Thymus (tissue), 11 donors: ENCODE results near the gene TMEM120B. TPM values are rescaled to one million over a fixed set of nuclear protein-coding genes. Genes with fewer than 3 reads are reported as not detected.

Experiments used
- DNase-seq, 9 donors: peaks; one replicate each; pipeline ENCODE4 v3.0.0-alpha.2; 2013; ENCODE audit warnings: low spot score in 9 of 9, low read depth in 6 of 9, missing footprints in 1 of 9
- H3K27ac ChIP-seq, 2 donors: one replicate each; pipeline ENCODE4 v1.5.1; 2013; ENCODE audit warnings: control low read depth in 1 of 2, low read depth in 1 of 2, low read length in 1 of 2, mild to moderate bottlenecking in 1 of 2, moderate library complexity in 1 of 2
- H3K27me3 ChIP-seq, 2 donors: one replicate each; pipeline ENCODE4 v1.5.1; 2013; ENCODE audit warnings: low read length in 1 of 2; ENCODE audit not compliant: control insufficient read depth in 2 of 2, insufficient read depth in 1 of 2
- H3K36me3 ChIP-seq, 2 donors: one replicate each; pipeline ENCODE4 v1.5.1; 2013; ENCODE audit warnings: low read length in 1 of 2, mild to moderate bottlenecking in 1 of 2, moderate library complexity in 1 of 2; ENCODE audit not compliant: control insufficient read depth in 2 of 2, insufficient read depth in 2 of 2
- H3K4me1 ChIP-seq, 2 donors: one replicate each; pipeline ENCODE4 v1.5.1; 2013; ENCODE audit warnings: low read length in 2 of 2; ENCODE audit not compliant: control insufficient read depth in 2 of 2, insufficient read depth in 2 of 2
- H3K4me3 ChIP-seq, 2 donors: one replicate each; pipeline ENCODE4 v1.5.1; 2013; ENCODE audit warnings: low read length in 2 of 2, control low read depth in 1 of 2, mild to moderate bottlenecking in 1 of 2
- H3K9me3 ChIP-seq, 2 donors: one replicate each; pipeline ENCODE4 v1.5.1; 2013; ENCODE audit warnings: low read length in 1 of 2, mild to moderate bottlenecking in 1 of 2; ENCODE audit not compliant: control insufficient read depth in 2 of 2, insufficient read depth in 1 of 2
- WGBS: extraction: QIAGEN DNeasy Blood & Tissue Kit; methylation state at CpG from one replicate; pipeline ENCODE4 v1.1.7; 2013; 5-methylcytosine and 5-hydroxymethylcytosine counted together
- polyA plus RNA-seq: library from polyadenylated mRNA; stranded (reverse); fragments of 200-250 nt; gene quantifications from one replicate; pipeline ENCODE4 v1.2.3, GENCODE V29; 2013
- total RNA-seq: library from RNA; stranded (reverse); fragments of 120-200 nt; gene quantifications from one replicate; pipeline ENCODE4 v1.2.4, GENCODE V29; 2013
- donor health status: healthy.

TMEM120B gene
- total and polyA plus RNA-seq, 2 donors = 2.4 to 7.7 TPM

DNA sequence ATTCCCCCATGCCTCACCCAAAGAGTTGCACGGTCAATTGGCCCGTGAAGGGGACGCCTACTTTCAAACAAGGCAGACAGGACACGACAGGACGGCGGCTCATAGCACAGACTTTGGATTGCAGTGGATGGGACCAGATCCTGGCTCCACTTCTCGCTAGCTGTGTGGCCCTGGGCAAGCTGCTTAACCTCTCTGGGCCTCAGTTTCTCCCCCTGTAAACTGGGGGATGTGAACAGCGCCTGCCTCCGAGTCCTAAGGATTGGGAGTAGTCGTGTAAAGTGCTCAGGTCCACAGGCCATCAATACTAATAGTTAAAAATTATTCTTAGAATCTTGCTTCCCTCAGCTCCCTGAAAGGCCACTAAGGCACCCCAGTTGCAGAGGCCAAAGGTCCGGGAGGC, 67.9 kb downstream of the TMEM120B start:
- 86% methylated on average over 11 of the region's 11 CpGs for WGBS
- H3K27me3 ChIP-seq = no peaks in the 10 kb centered on the region
- peaks cover 26 to 48% of the 10 kb centered on the region in 2 donors for H3K36me3 ChIP-seq
- DNase-seq = no peak
- H3K9me3 ChIP-seq = peaks cover 0 to 12% of the 10 kb centered on the region in 2 donors
- no peak overlapping the region for H3K4me3 ChIP-seq
- peaks cover 20 to 66% of the 10 kb centered on the region in 2 donors for H3K4me1 ChIP-seq
- H3K27ac ChIP-seq = no peak overlapping the region

DNA sequence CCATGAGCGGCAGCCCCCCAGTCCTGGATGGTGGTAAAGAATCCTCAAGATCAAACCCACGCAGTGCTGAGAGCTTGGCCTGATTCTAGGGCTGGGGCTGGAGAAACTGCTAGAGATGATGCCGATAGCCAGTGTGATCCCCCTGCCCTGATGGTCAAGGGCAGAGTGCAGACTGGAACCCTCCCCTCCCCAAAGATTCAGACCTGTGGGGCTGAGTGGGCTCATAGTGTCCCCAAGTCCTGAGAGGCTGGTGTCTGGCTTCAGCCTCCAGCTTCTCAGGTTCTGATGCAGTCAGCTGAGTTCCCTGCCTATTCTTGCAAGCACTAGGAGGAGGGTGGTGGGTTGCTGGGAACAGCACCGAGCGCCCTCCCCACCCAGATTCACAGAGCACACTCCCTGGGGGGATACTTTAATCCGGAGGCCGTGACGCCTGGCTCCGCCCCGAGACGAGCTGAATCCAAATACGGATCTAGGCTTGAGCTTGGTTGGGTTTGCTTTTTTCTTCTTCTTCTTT, 69.0 kb downstream of the TMEM120B start:
- peaks cover 16 to 60% of the 10 kb centered on the region in 2 donors for H3K4me1 ChIP-seq
- H3K36me3 ChIP-seq = peaks cover 26 to 53% of the 10 kb centered on the region in 2 donors
- DNase-seq = no peak
- H3K9me3 ChIP-seq = peaks cover 0 to 8% of the 10 kb centered on the region in 2 donors
- peak overlapping the region; percentile 25 to 70 for H3K27ac ChIP-seq
- 77% methylated on average over 12 of the region's 12 CpGs for WGBS
- H3K4me3 ChIP-seq = no peak overlapping the region
- no peaks in the 10 kb centered on the region for H3K27me3 ChIP-seq

GRCh38 chr12:121781998-121782979, 69.7 kb downstream of the TMEM120B start:
- Histone ChIP-seq H3K4me1 (peaks cover 20 to 61% of the 10 kb centered on the region in 2 donors), H3K4me3 (no peak overlapping the region), H3K9me3 (peaks cover 0 to 8% of the 10 kb centered on the region in 2 donors), H3K27ac (peak overlapping the region; percentile 70 to 76), H3K36me3 (peaks cover 26 to 57% of the 10 kb centered on the region in 2 donors), H3K27me3 (no peaks in the 10 kb centered on the region)
- DNase-seq = peak in 1 of 9 donors; percentile 69
- WGBS = 29% methylated on average over 14 of the region's 14 CpGs

GRCh38 chr12:121783766-121784165, 71.2 kb downstream of the TMEM120B start:
- Histone ChIP-seq H3K27ac (no peak overlapping the region), H3K4me1 (peaks cover 30 to 63% of the 10 kb centered on the region in 2 donors)
- WGBS = 98% methylated on average over 6 of the region's 6 CpGs

GRCh38 chr12:121784460-121784859, 71.9 kb downstream of the TMEM120B start:
- Histone ChIP-seq H3K9me3 (peaks cover 0 to 3% of the 10 kb centered on the region in 2 donors), H3K4me3 (no peak overlapping the region), H3K36me3 (peaks cover 11 to 48% of the 10 kb centered on the region in 2 donors), H3K27ac (no peak overlapping the region), H3K27me3 (no peaks in the 10 kb centered on the region), H3K4me1 (peaks cover 36 to 67% of the 10 kb centered on the region in 2 donors)
- DNase-seq = no peak
- 76% methylated on average over 6 of the region's 6 CpGs for WGBS

More at GRCh38 chr12:121783766-121784165, 71.2 kb downstream of the TMEM120B start:
- Histone ChIP-seq H3K9me3 (no peaks in the 10 kb centered on the region), H3K36me3 (peaks cover 18 to 53% of the 10 kb centered on the region in 2 donors), H3K27me3 (no peaks in the 10 kb centered on the region), H3K4me3 (no peak overlapping the region)
- no peak for DNase-seq

DNA sequence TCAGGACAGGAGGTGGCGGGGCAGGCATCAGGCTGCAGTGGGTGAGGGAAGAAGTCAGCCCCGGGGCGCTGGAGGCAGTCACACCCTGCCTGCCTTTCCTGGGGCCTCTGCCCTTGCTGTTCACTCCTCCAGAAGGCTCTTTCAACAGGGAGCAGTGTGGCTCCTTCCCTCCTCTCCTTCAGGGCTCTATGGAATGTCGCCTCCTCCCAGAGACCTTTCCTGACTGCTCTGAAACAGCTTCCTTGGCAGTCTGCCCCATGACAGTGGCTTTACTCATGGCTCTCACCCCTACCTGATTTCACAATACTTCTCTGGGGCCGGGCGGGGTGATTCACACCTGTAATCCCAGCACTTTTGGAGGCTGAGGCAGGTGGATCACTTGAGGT, 73.9 kb downstream of the TMEM120B start:
- no peak for DNase-seq
- Histone ChIP-seq H3K36me3 (peaks cover 0 to 34% of the 10 kb centered on the region in 2 donors), H3K9me3 (peaks cover 0 to 3% of the 10 kb centered on the region in 2 donors), H3K27ac (peak overlapping the region; percentile 19 to 43), H3K4me1 (peaks cover 47 to 70% of the 10 kb centered on the region in 2 donors), H3K4me3 (no peak overlapping the region), H3K27me3 (no peaks in the 10 kb centered on the region)
- WGBS = 87% methylated on average over 6 of the region's 6 CpGs

DNA sequence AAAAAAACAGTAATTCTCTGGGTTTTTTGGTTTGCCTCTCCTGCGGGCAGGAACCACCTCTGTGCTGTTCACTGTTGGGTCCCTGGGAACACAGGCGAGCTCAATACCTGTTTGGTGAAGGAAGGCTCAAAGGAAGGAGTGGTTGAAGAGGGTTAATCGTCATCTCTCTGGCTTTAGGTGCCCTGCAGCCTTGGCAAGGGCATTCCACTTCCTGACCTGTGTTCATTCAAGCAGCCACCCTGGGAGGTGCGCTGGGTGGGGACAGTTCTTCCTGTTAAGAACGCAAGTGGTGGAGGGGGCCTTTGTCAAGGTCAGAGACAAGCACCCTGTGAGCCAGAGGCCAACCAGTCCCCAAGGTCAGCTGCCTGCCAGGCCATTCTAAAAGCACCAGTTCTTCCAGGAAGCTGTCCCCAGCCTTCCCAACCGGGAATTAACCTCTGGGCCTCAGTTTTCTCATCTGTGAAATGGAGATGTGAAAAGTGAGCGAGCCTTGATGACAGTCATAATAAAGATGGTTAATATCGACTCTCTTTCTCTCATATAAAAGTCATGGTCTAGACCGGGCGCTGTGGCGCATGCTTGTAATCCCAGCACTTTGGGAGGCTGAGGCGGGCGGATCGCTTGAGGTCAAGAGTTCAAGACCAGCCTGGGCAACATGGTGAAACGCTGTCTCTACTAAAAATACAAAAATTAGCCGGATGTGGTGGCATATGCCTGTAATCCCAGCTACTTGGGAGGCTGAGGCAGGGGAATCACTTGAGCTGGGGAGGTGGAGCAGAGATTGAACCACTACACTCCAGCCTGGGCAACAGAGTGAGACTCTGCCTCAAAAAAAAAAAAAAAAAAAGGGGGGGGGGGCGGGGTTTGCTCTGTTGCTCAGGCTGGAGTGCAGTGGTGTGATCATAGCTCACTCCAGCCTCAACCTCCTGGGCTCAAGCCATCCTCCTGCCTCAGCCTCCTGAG, 74.8 kb downstream of the TMEM120B start:
- H3K4me1 ChIP-seq = peaks cover 48 to 70% of the 10 kb centered on the region in 2 donors
- DNase-seq = peak in 1 of 9 donors; percentile 49
- H3K4me3 ChIP-seq = no peak overlapping the region

GRCh38 chr12:121788176-121788818, 75.7 kb downstream of the TMEM120B start:
- no peak for DNase-seq
- 87% methylated on average over 7 of the region's 7 CpGs for WGBS
- peaks cover 0 to 9% of the 10 kb centered on the region in 2 donors for H3K9me3 ChIP-seq
- peaks cover 43 to 70% of the 10 kb centered on the region in 2 donors for H3K4me1 ChIP-seq
- no peaks in the 10 kb centered on the region for H3K27me3 ChIP-seq
- H3K27ac ChIP-seq = peak overlapping the region; percentile 64 to 98
- H3K36me3 ChIP-seq = peaks cover 0 to 40% of the 10 kb centered on the region in 2 donors
- no peak overlapping the region for H3K4me3 ChIP-seq

More for the DNA sequence above, 74.8 kb downstream of the TMEM120B start:
- WGBS = 73% methylated on average over 17 of the region's 17 CpGs
- no peaks in the 10 kb centered on the region for H3K27me3 ChIP-seq
- H3K9me3 ChIP-seq = peaks cover 0 to 5% of the 10 kb centered on the region in 2 donors
- peak overlapping the region; percentile 28 to 64 for H3K27ac ChIP-seq
- H3K36me3 ChIP-seq = peaks cover 0 to 36% of the 10 kb centered on the region in 2 donors
